OCI-LY7 (cell line): ENCODE measurements around the gene PHACTR1.

Experiments used
- CTCF ChIP-seq: fragments of 200-600 bp; sonication (generic); conservative IDR thresholded peaks from 2 replicates; pipeline ENCODE4 v1.5.1; 2014; ENCODE audit warnings: mild to moderate bottlenecking, antibody characterized with exemption, low read length, moderate library complexity, mixed read lengths
- EZH2phosphoT487 ChIP-seq: fragments of 200-600 bp; sonication (generic); IDR thresholded peaks from 2 replicates; pipeline ENCODE4 v1.6.1; 2018; ENCODE audit warnings: low read depth, borderline replicate concordance, mild to moderate bottlenecking, mixed run types, antibody characterized with exemption, low read length, moderate library complexity, mixed read lengths

GRCh38 chr6:12733876-12734275 is 17.3 kb downstream of the PHACTR1 start:
- no peak for TF ChIP-seq CTCF
- no peak for TF ChIP-seq EZH2phosphoT487
